RPMI8226 (cell line): Measurements from ENCODE around the gene IL21R.
"Not testable (repeated sequence)": the region's sequence is repeated elsewhere in the genome, so short reads cannot be mapped to it uniquely, and the experiment has no call there.

ENCODE experiments used
- DNase-seq: peaks from one replicate; pipeline ENCODE4 v3.0.0-alpha.2; 2015

The IL21R gene

GRCh38 chr16:27429330-27429871, 27.4 kb downstream of the IL21R start:
- DNase-seq = no peak

- DNase-seq = no peak
Measured at GRCh38 chr16:27429981-27430441, 28.0 kb downstream of the IL21R start.

- DNase-seq = no peak
Measured at GRCh38 chr16:27430512-27430911, 28.5 kb downstream of the IL21R start.

GRCh38 chr16:27430923-27431484, 29.0 kb downstream of the IL21R start:
- peak; percentile 48 for DNase-seq

GRCh38 chr16:27431773-27432532, 30.0 kb downstream of the IL21R start:
- DNase-seq = no peak

- DNase-seq = no peak
Measured at GRCh38 chr16:27432558-27432957, 30.6 kb downstream of the IL21R start.

- not testable (repeated sequence) for DNase-seq
Measured at GRCh38 chr16:27433191-27433590, 31.2 kb downstream of the IL21R start.

GRCh38 chr16:27433636-27434035, 31.7 kb downstream of the IL21R start:
- no peak for DNase-seq

GRCh38 chr16:27434141-27435051, 32.4 kb downstream of the IL21R start:
- DNase-seq = no peak

- not testable (repeated sequence) for DNase-seq
Measured at GRCh38 chr16:27435146-27435545, 33.2 kb downstream of the IL21R start.

GRCh38 chr16:27436065-27436464, 34.1 kb downstream of the IL21R start:
- no peak for DNase-seq

- DNase-seq = no peak
Measured at GRCh38 chr16:27436921-27437650, 35.1 kb downstream of the IL21R start.

- DNase-seq = no peak
Measured at GRCh38 chr16:27437946-27438345, 36.0 kb downstream of the IL21R start.

GRCh38 chr16:27439271-27440018, 37.5 kb downstream of the IL21R start:
- no peak for DNase-seq

GRCh38 chr16:27441276-27441675, 39.3 kb downstream of the IL21R start:
- DNase-seq = no peak

- DNase-seq = no peak
Measured at GRCh38 chr16:27441998-27442397, 40.0 kb downstream of the IL21R start.

GRCh38 chr16:27444015-27444414, 42.0 kb downstream of the IL21R start:
- no peak for DNase-seq

- DNase-seq = no peak
Measured at GRCh38 chr16:27444470-27444869, 42.5 kb downstream of the IL21R start.

GRCh38 chr16:27445502-27446175, 43.7 kb downstream of the IL21R start:
- no peak for DNase-seq

- DNase-seq = no peak
Measured at GRCh38 chr16:27446721-27447120, 44.7 kb downstream of the IL21R start.

- no peak for DNase-seq
Measured at GRCh38 chr16:27447301-27447700, 45.3 kb downstream of the IL21R start.
